Liver (tissue), 3 donors: ENCODE results near the gene RBBP6.

ENCODE experiments used
- CTCF ChIP-seq: fragments of 150-350 bp; IDR thresholded peaks from 2 replicates; pipeline ENCODE4 v1.5.1; 2017; ENCODE audit warnings: improper control_type of control experiment, low read depth, low read length; ENCODE audit not compliant: missing input control
- EGR1 ChIP-seq, 2 donors: IDR thresholded peaks; 2 replicates each; pipeline ENCODE4 v1.6.1; 2016 to 2018; ENCODE audit warnings: antibody characterized with exemption in 2 of 2, low read depth in 2 of 2
- FOXA2 ChIP-seq: IDR thresholded peaks from 2 replicates; pipeline ENCODE4 v1.6.1; 2016; ENCODE audit warnings: antibody characterized with exemption
- GABPA ChIP-seq, 2 donors: IDR thresholded peaks in 1 of 2; conservative IDR thresholded peaks in 1 of 2; 2 replicates each; pipeline ENCODE4 v1.6.1; 2016; ENCODE audit warnings: antibody characterized with exemption in 2 of 2, mild to moderate bottlenecking in 1 of 2, moderate library complexity in 1 of 2
- HNF4G ChIP-seq: IDR thresholded peaks from 2 replicates; pipeline ENCODE4 v1.6.1; 2016; ENCODE audit warnings: antibody characterized with exemption
- RAD21 ChIP-seq, 2 donors: IDR thresholded peaks; 2 replicates each; pipeline ENCODE4 v1.6.1; 2016; ENCODE audit warnings: antibody characterized with exemption in 2 of 2, mild to moderate bottlenecking in 2 of 2
- REST ChIP-seq: IDR thresholded peaks from 2 replicates; pipeline ENCODE4 v1.6.1; 2016; ENCODE audit warnings: antibody characterized with exemption, mild to moderate bottlenecking
- RXRA ChIP-seq, 2 donors: IDR thresholded peaks; 2 replicates each; pipeline ENCODE4 v1.6.1; 2017 to 2018; ENCODE audit warnings: antibody characterized with exemption in 2 of 2, mild to moderate bottlenecking in 1 of 2
- SP1 ChIP-seq: IDR thresholded peaks from 2 replicates; pipeline ENCODE4 v1.6.1; 2018; ENCODE audit warnings: antibody characterized with exemption, mild to moderate bottlenecking
- TAF1 ChIP-seq: conservative IDR thresholded peaks from 2 replicates; pipeline ENCODE4 v1.6.1; 2016; ENCODE audit warnings: antibody characterized with exemption, mild to moderate bottlenecking
- YY1 ChIP-seq: IDR thresholded peaks from 2 replicates; pipeline ENCODE4 v1.6.1; 2016; ENCODE audit warnings: antibody characterized with exemption, mild to moderate bottlenecking
- TF ChIP-seq, protein P1 (sequence below): IDR thresholded peaks from 2 replicates; pipeline ENCODE4 v1.6.1; 2016; ENCODE audit warnings: antibody characterized with exemption
- TF ChIP-seq, protein P2 (sequence below): IDR thresholded peaks from 2 replicates; pipeline ENCODE4 v1.6.1; 2016; ENCODE audit warnings: antibody characterized with exemption
- donor health status: healthy.
- donor health status: healthy.

GRCh38 chr16:24493821-24494220 lies 45.5 kb upstream of the RBBP6 start:
- TF ChIP-seq EGR1 (IDR thresholded peaks at IDR 0.05; ENCODE audit: low read depth in 2 of 2): no peak
- TF ChIP-seq GABPA (IDR thresholded peaks at IDR 0.05 in 1 of 2, conservative IDR thresholded peaks at IDR 0.05 in 1 of 2): no peak
- TF ChIP-seq CTCF: no peak
- no peak for TF ChIP-seq SP1
- TF ChIP-seq, protein P1, sequence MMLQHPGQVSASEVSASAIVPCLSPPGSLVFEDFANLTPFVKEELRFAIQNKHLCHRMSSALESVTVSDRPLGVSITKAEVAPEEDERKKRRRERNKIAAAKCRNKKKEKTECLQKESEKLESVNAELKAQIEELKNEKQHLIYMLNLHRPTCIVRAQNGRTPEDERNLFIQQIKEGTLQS: no peak
- TF ChIP-seq RXRA (IDR thresholded peaks at IDR 0.05): no peak
- no peak for TF ChIP-seq TAF1
- TF ChIP-seq RAD21 (IDR thresholded peaks at IDR 0.05): no peak
- no peak for TF ChIP-seq FOXA2
- TF ChIP-seq REST: no peak
- TF ChIP-seq, protein P2, sequence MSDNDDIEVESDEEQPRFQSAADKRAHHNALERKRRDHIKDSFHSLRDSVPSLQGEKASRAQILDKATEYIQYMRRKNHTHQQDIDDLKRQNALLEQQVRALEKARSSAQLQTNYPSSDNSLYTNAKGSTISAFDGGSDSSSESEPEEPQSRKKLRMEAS: no peak
- TF ChIP-seq YY1: no peak
- no peak for TF ChIP-seq HNF4G
